Measurements from ENCODE around the gene CELF1. TPM values are rescaled to one million over a fixed set of nuclear protein-coding genes. Genes with fewer than 3 reads are reported as not detected.

CELF1 gene
- total and polyA plus RNA-seq, 2 donors (not counting 1 experiment from before 2014, with no cell fraction given): 52.0 to 153 TPM

DNA sequence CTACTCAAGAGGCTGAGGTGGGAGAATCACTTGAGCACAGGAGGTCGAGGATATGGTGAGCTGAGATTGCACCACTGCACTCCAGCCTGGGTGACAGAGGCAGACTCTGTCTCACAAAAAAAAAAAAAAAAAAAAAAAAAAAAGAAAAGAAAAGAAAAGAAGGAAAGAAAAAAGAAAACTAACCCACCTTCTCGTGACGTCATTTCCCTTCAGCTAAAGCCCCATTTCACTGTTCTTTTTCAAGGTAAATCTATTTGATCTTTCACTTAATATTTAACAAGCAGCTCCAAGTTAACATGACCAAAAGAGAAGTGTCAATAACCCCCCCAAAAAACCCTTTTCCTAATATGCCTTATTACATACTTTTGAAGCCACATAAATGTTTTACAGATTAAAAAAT is 109.1 kb downstream of the CELF1 start:
- intact Hi-C loops (cut with micrococcal nuclease): no loop called here

GRCh38 chr11:47443028-47443700 is 109.8 kb downstream of the CELF1 start:
- ATAC-seq (ENCODE audit: low read depth): no peak
- Histone ChIP-seq H3K4me3 (ENCODE audit: control extremely low read depth in 1 of 5, extremely low read depth in 1 of 5, insufficient read depth in 1 of 5, low read depth in 2 of 5, low read length in 4 of 5) (no peak overlapping the region), H3K79me2 (ENCODE audit: control insufficient read depth, insufficient read depth, low read length) (no peaks in the 10 kb centered on the region), H3K27ac (ENCODE audit: low read length in 2 of 2) (no peak overlapping the region), H3K4me1 (ENCODE audit: control insufficient read depth in 2 of 2, insufficient read depth in 2 of 2, low read length in 2 of 2) (no peaks in the 10 kb centered on the region), H3K9me3 (ENCODE audit: control extremely low read depth in 1 of 3, control insufficient read depth in 2 of 3, insufficient read depth in 1 of 3, low read length in 2 of 3) (no peaks in the 10 kb centered on the region), H3K4me2 (replicated peaks; ENCODE audit: low read depth, low read length, poor library complexity, severe bottlenecking) (no peak overlapping the region), H3K9ac (ENCODE audit: low read length) (no peak overlapping the region), H3K27me3 (replicated peaks in 1 of 4; ENCODE audit: control extremely low read depth in 1 of 4, control insufficient read depth in 3 of 4, insufficient read depth in 4 of 4, low read length in 3 of 4) (no peaks in the 10 kb centered on the region), H4K20me1 (ENCODE audit: control insufficient read depth, insufficient read depth, low read length, poor library complexity, severe bottlenecking) (no peaks in the 10 kb centered on the region), H2AFZ (ENCODE audit: insufficient read depth, low read depth, low read length, poor library complexity, severe bottlenecking) (no peak overlapping the region), H3K36me3 (replicated peaks in 1 of 2; ENCODE audit: control extremely low read depth in 1 of 2, control insufficient read depth in 1 of 2, extremely low read depth in 1 of 2, insufficient read depth in 2 of 2, low read length in 1 of 2) (no peaks in the 10 kb centered on the region)
- ChIA-PET CTCF (no interaction called here), POLR2A (no interaction called here)
- Mint-ChIP-seq H3K9me3 (ENCODE audit: insufficient read depth) (no peaks in the 10 kb centered on the region), H3K4me1 (no peaks in the 10 kb centered on the region), H3K4me3 (no peak overlapping the region), H3K27ac (no peak overlapping the region), H3K27me3 (no peaks in the 10 kb centered on the region)
- TF ChIP-seq EZH2 (IDR thresholded peaks at IDR 0.05; ENCODE audit: borderline replicate concordance, insufficient read depth, low read depth, low read length, poor library complexity, severe bottlenecking): no peak
- TF ChIP-seq, protein P1, sequence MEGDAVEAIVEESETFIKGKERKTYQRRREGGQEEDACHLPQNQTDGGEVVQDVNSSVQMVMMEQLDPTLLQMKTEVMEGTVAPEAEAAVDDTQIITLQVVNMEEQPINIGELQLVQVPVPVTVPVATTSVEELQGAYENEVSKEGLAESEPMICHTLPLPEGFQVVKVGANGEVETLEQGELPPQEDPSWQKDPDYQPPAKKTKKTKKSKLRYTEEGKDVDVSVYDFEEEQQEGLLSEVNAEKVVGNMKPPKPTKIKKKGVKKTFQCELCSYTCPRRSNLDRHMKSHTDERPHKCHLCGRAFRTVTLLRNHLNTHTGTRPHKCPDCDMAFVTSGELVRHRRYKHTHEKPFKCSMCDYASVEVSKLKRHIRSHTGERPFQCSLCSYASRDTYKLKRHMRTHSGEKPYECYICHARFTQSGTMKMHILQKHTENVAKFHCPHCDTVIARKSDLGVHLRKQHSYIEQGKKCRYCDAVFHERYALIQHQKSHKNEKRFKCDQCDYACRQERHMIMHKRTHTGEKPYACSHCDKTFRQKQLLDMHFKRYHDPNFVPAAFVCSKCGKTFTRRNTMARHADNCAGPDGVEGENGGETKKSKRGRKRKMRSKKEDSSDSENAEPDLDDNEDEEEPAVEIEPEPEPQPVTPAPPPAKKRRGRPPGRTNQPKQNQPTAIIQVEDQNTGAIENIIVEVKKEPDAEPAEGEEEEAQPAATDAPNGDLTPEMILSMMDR (IDR thresholded peaks at IDR 0.05): no peak
- intact Hi-C loops (cut with micrococcal nuclease): no loop called here
- DNase-seq: no peak
- WGBS (ENCODE audit: insufficient coverage): 97% methylated on average over 11 of the region's 12 CpGs

More for the DNA sequence above, 109.1 kb downstream of the CELF1 start:
- Histone ChIP-seq H3K4me3 (ENCODE audit: control extremely low read depth in 1 of 5, extremely low read depth in 1 of 5, insufficient read depth in 1 of 5, low read depth in 2 of 5, low read length in 4 of 5) (no peak overlapping the region), H3K4me1 (ENCODE audit: control insufficient read depth in 2 of 2, insufficient read depth in 2 of 2, low read length in 2 of 2) (no peaks in the 10 kb centered on the region), H3K9me3 (ENCODE audit: control extremely low read depth in 1 of 3, control insufficient read depth in 2 of 3, insufficient read depth in 1 of 3, low read length in 2 of 3) (no peaks in the 10 kb centered on the region), H3K9ac (ENCODE audit: low read length) (no peak overlapping the region), H4K20me1 (ENCODE audit: control insufficient read depth, insufficient read depth, low read length, poor library complexity, severe bottlenecking) (no peaks in the 10 kb centered on the region), H2AFZ (ENCODE audit: insufficient read depth, low read depth, low read length, poor library complexity, severe bottlenecking) (no peak overlapping the region), H3K4me2 (replicated peaks; ENCODE audit: low read depth, low read length, poor library complexity, severe bottlenecking) (no peak overlapping the region), H3K79me2 (ENCODE audit: control insufficient read depth, insufficient read depth, low read length) (no peaks in the 10 kb centered on the region), H3K27ac (ENCODE audit: low read length in 2 of 2) (no peak overlapping the region), H3K36me3 (replicated peaks in 1 of 2; ENCODE audit: control extremely low read depth in 1 of 2, control insufficient read depth in 1 of 2, extremely low read depth in 1 of 2, insufficient read depth in 2 of 2, low read length in 1 of 2) (no peaks in the 10 kb centered on the region), H3K27me3 (replicated peaks in 1 of 4; ENCODE audit: control extremely low read depth in 1 of 4, control insufficient read depth in 3 of 4, insufficient read depth in 4 of 4, low read length in 3 of 4) (no peaks in the 10 kb centered on the region)
- POLR2A ChIA-PET: no interaction called here
- Mint-ChIP-seq H3K27ac (no peak overlapping the region), H3K4me1 (no peaks in the 10 kb centered on the region), H3K4me3 (no peak overlapping the region), H3K9me3 (ENCODE audit: insufficient read depth) (no peaks in the 10 kb centered on the region), H3K27me3 (no peaks in the 10 kb centered on the region)
- WGBS (ENCODE audit: insufficient coverage): 87% methylated on average over 3 of the region's 3 CpGs
- TF ChIP-seq EZH2 (IDR thresholded peaks at IDR 0.05; ENCODE audit: borderline replicate concordance, insufficient read depth, low read depth, low read length, poor library complexity, severe bottlenecking): no peak
- TF ChIP-seq, protein P1 (IDR thresholded peaks at IDR 0.05): no peak
- ATAC-seq (ENCODE audit: low read depth): no peak
- no peak for DNase-seq
- CTCF ChIA-PET: interaction anchor here (1.4 kb wide), 1 partner anchor 11 kb away, joined by 9 read pairs; no protein-coding TSS in a partner anchor
